Hippocampal formation (tissue), 2 donors: ENCODE measurements around the gene TMED6.
"Not testable (repeated sequence)": the region's sequence is repeated elsewhere in the genome, so short reads cannot be mapped to it uniquely, and the experiment has no call there.

Source experiments
- DNase-seq, 2 donors: peaks; one replicate each; lab custom pipeline; 2025; lab: John Stamatoyannopoulos, UW

TMED6 gene

GRCh38 chr16:69301861-69302260 lies 49.7 kb downstream of the TMED6 start:
- no peak for DNase-seq

- DNase-seq: no peak
Measured at GRCh38 chr16:69301187-69301586, 50.4 kb downstream of the TMED6 start.

GRCh38 chr16:69298261-69298660 lies 53.3 kb downstream of the TMED6 start:
- DNase-seq: no peak

GRCh38 chr16:69296771-69297170 lies 54.8 kb downstream of the TMED6 start:
- not testable (repeated sequence) for DNase-seq

- DNase-seq: no peak
Measured at GRCh38 chr16:69294051-69294450, 57.5 kb downstream of the TMED6 start.

GRCh38 chr16:69293401-69293800 lies 58.2 kb downstream of the TMED6 start:
- no peak for DNase-seq
